ENCODE results near the gene NFIB. TPM values are rescaled to one million over a fixed set of nuclear protein-coding genes. Genes with fewer than 3 reads are reported as not detected.

Gene NFIB
- total and polyA plus RNA-seq, 10 of the 15 experiments (the other 5 are each of a cell fraction or from before 2014, with no cell fraction given), result under 0.01 to 0.19 (median 0.05) TPM; not detected in 3

DNA sequence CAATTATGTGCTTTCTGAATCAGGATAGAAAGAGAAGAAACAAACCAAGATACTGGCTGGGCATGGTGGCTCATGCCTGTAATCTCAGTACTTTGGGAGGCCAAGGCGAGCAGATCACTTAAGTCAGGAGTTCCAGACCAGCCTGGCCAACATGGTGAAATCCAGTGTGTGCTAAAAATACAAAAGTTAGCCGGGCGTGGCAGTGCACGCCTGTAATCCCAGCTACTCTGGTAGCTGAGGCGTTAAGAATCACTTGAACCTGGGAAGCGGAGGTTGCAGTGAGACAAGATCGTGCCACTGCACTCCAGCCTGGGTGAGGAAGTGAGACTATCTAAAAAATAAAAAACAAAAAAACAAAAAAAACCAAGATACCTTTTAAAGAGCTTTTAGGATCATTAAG is 214.2 kb downstream of the NFIB start:
- H3K79me2 ChIP-seq (ENCODE audit: control insufficient read depth, insufficient read depth, low read length), result no peaks in the 10 kb centered on the region
- in situ Hi-C loops (cut with MboI), result no loop called here
- TF ChIP-seq BRCA1 (IDR thresholded peaks at IDR 0.05; ENCODE audit: low read depth, low read length), result no peak
- TF ChIP-seq ZBTB40 (IDR thresholded peaks at IDR 0.05; ENCODE audit: borderline replicate concordance), result no peak
- no peak for TF ChIP-seq NR2C2 (IDR thresholded peaks at IDR 0.05; ENCODE audit: borderline replicate concordance, control insufficient read depth, insufficient read length, low read depth)
- no peak for TF ChIP-seq RCOR1 (conservative IDR thresholded peaks at IDR 0.05; ENCODE audit: low read depth, low read length)
- TF ChIP-seq GATAD2B (conservative IDR thresholded peaks at IDR 0.05; ENCODE audit: low read depth), result no peak
- TF ChIP-seq, protein P1, sequence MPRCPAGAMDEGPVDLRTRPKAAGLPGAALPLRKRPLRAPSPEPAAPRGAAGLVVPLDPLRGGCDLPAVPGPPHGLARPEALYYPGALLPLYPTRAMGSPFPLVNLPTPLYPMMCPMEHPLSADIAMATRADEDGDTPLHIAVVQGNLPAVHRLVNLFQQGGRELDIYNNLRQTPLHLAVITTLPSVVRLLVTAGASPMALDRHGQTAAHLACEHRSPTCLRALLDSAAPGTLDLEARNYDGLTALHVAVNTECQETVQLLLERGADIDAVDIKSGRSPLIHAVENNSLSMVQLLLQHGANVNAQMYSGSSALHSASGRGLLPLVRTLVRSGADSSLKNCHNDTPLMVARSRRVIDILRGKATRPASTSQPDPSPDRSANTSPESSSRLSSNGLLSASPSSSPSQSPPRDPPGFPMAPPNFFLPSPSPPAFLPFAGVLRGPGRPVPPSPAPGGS (IDR thresholded peaks at IDR 0.05; ENCODE audit: borderline replicate concordance, insufficient read depth, low read depth, low read length, poor library complexity, severe bottlenecking), result no peak
- TF ChIP-seq ESRRA (IDR thresholded peaks at IDR 0.05; ENCODE audit: low read length), result no peak
- no peak for TF ChIP-seq NFXL1 (IDR thresholded peaks at IDR 0.05; ENCODE audit: borderline replicate concordance)
- no peak for TF ChIP-seq STAT1 (conservative IDR thresholded peaks at IDR 0.05)
- no peak for TF ChIP-seq SMARCA5 (IDR thresholded peaks at IDR 0.05)
- TF ChIP-seq MTA3 (IDR thresholded peaks at IDR 0.05; ENCODE audit: borderline replicate concordance, low read length), result no peak
- TF ChIP-seq ETV6 (conservative IDR thresholded peaks at IDR 0.05 in 1 of 2, IDR thresholded peaks at IDR 0.05 in 1 of 2; ENCODE audit: borderline replicate concordance in 1 of 2, low read depth in 1 of 2), result no peak
- no peaks in the 10 kb centered on the region for H3K36me3 ChIP-seq (ENCODE audit: control insufficient read depth in 2 of 2, insufficient read depth in 2 of 2, low read length in 1 of 2)
- 22% methylated on average over 7 of the region's 7 CpGs for WGBS (ENCODE audit: insufficient coverage, insufficient replicate concordance, low lambda C conversion rate, missing lambda C conversion rate)
- H2AFZ ChIP-seq (ENCODE audit: control insufficient read depth, low read depth, low read length), result no peak overlapping the region
- SMC1A ChIA-PET (ENCODE audit: uncharacterized antibody, unreplicated experiment), result no interaction called here
- no peak overlapping the region for H3K27ac ChIP-seq (ENCODE audit: control insufficient read depth, insufficient read depth)
- no peaks in the 10 kb centered on the region for H3K27me3 ChIP-seq (replicated peaks in 1 of 2; ENCODE audit: control insufficient read depth in 2 of 2, insufficient read depth in 2 of 2, low read length in 1 of 2)
- H3K9ac ChIP-seq (ENCODE audit: control insufficient read depth, insufficient read depth, low read length), result no peak overlapping the region
- no peak for ATAC-seq
- no peak for DNase-seq (ENCODE audit: low read depth, low spot score)
- no peaks in the 10 kb centered on the region for H3K4me1 ChIP-seq (ENCODE audit: control insufficient read depth, insufficient read depth, low read length)
- RAD21 ChIA-PET (ENCODE audit: unreplicated experiment), result no interaction called here
- CTCF ChIA-PET, result interaction anchor here (0.7 kb wide), 1 partner anchor 67 kb away, joined by 3 read pairs; no protein-coding TSS in a partner anchor
- H4K20me1 ChIP-seq (ENCODE audit: control insufficient read depth, insufficient read depth), result no peaks in the 10 kb centered on the region
- no peak for FAIRE-seq
- POLR2A ChIA-PET, result no interaction called here
- intact Hi-C loops (cut with micrococcal nuclease; ENCODE audit: unreplicated experiment), result no loop called here
- no peaks in the 10 kb centered on the region for H3K9me3 ChIP-seq (replicated peaks; ENCODE audit: control insufficient read depth, insufficient read depth, low read length)
- no peak overlapping the region for H3K4me2 ChIP-seq (ENCODE audit: control insufficient read depth, insufficient read depth)
- no peak overlapping the region for H3K4me3 ChIP-seq
- BruUV-seq (replicated peaks), result no TSS peak

Data from GM12878 (cell line).